Stimulated activated CD8-positive, alpha-beta memory T cell treated with anti-CD3 and anti-CD28 coated beads, Interleukin-7, amount 100 ng/mL, for 24 hours (primary cell): ENCODE measurements around the gene ANAPC1.
"Not testable (repeated sequence)": the region's sequence is repeated elsewhere in the genome, so short reads cannot be mapped to it uniquely, and the experiment has no call there.

Experiments used
- DNase-seq: peaks from one replicate; pipeline ENCODE4 v3.0.0-alpha.2; 2020; ENCODE audit warnings: low read depth

ANAPC1 gene

DNA sequence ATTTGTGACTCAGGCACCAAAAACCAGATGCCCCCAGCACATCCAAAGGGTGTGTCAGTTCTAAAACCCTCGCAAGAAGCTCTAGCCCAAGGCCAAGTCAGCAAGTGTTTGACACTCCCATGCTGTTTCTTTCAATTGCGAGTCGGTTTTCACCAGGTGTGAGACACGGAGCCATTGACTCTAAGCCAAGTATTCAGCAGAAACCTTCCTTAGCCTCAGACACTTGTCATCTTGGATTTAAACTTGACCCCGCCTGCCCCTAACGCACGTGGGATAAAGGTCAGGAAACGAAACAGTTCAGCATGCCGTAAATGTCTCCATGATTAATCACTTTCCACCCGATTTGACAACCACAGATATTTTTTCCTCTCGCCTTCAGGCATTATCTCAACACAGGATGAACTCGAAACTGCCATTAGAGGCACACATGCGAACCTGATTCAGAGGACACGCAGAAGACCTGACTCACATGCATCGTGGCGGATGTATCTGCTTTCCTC is 156.3 kb downstream of the ANAPC1 start:
- not testable (repeated sequence) for DNase-seq

DNA sequence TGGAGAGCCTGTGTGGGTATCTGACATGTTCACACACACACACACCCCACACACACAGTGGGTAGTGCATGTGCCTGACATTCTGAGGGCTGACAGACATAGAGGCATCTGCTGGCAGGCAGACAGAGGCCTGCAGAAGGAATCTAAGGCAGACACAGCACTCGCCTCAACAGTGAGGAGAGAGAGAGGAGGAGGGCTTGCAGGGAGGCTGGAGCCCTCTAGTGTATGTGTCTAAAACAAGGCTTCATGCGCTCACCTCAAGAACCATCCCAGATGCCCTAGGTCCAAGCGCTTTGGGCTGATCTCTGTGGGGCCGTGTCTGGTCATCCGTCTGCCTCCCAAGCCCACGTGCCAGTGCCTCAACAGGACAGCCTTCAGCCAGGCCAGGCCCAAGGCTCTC is 158.3 kb downstream of the ANAPC1 start:
- DNase-seq: not testable (repeated sequence)

DNA sequence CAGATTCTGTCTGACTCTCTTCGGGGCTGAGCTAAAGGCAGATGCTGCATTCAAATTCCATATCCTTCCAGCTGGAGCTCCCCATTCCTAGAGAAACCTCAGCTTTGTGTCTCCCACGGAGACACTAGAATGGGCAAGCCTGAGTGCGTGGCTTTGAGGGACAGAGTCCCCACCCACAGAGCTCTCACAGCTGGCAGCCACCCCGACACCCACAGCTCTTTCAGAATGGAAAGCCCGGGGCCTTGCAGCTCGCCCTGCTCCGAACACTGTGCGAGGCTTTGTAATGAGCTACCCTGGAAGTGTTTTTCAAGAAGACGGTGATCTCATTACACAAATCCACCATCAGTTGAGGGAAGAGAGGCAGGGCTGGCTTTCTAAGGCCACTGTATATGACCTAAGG is 164.4 kb downstream of the ANAPC1 start:
- not testable (repeated sequence) for DNase-seq
